ENCODE measurements around the gene HDAC3. TPM values are rescaled to one million over a fixed set of nuclear protein-coding genes. Genes with fewer than 3 reads are reported as not detected.

The HDAC3 gene
- total RNA-seq, 2 donors from 2014 or later, result 21.1 to 29.8 TPM

Other genes with a start within 250 kb of the HDAC3 start
- gene PCDHGB4, start 249.2 kb downstream of the HDAC3 start, total RNA-seq, result 1 to 10 TPM; 4.4 to 4.5 TPM
- 1 to 10 TPM; 2.9 to 3.7 TPM for gene PCDHGA8, start 244.2 kb downstream of the HDAC3 start, total RNA-seq
- gene PCDHGB5, start 238.9 kb downstream of the HDAC3 start, total RNA-seq, result 1 to 10 TPM; 6.4 to 7.7 TPM
- gene PCDHGA9, start 234.1 kb downstream of the HDAC3 start, total RNA-seq, result 1 to 10 TPM; 3.6 to 4.0 TPM
- gene PCDHGB6, start 228.8 kb downstream of the HDAC3 start, total RNA-seq, result 1 to 10 TPM; 4.9 to 5.2 TPM
- 1 to 10 TPM; 3.3 to 4.6 TPM for gene PCDHGA10, start 223.9 kb downstream of the HDAC3 start, total RNA-seq
- 1 to 10 TPM; 7.6 to 8.8 TPM for gene PCDHGB7, start 219.2 kb downstream of the HDAC3 start, total RNA-seq
- 1 to 10 TPM; 3.2 to 3.5 TPM for gene PCDHGA11, start 215.8 kb downstream of the HDAC3 start, total RNA-seq
- gene PCDHGA12, start 206.3 kb downstream of the HDAC3 start, total RNA-seq, result 1 to 10 TPM; 4.5 to 6.5 TPM
- gene PCDHGC3, start 160.9 kb downstream of the HDAC3 start, total RNA-seq, result 10 to 100 TPM; 33.7 to 39.1 TPM
- 1 to 10 TPM; 1.4 to 1.7 TPM for gene PCDHGC4, start 151.8 kb downstream of the HDAC3 start, total RNA-seq
- 1 to 10 TPM in 1 of 2 donors, under 1 TPM in 1; 0.97 to 1.7 TPM for gene PCDHGC5, start 147.8 kb downstream of the HDAC3 start, total RNA-seq
- gene DIAPH1, start 17.8 kb downstream of the HDAC3 start, total RNA-seq, result 10 to 100 TPM; 25.9 to 39.4 TPM
- 1 to 10 TPM; 1.4 to 1.6 TPM for gene RELL2, start 148 bp upstream of the HDAC3 start, total RNA-seq
- 1 to 10 TPM; 6.1 to 7.3 TPM for gene FCHSD1, start 14.6 kb upstream of the HDAC3 start, total RNA-seq
- gene ARAP3, start 45.4 kb upstream of the HDAC3 start, total RNA-seq, result 10 to 100 TPM; 10.1 to 18.7 TPM
- gene PCDH1, start 241.6 kb upstream of the HDAC3 start, total RNA-seq, result 10 to 100 TPM; 20.7 to 36.0 TPM

Measured in left cardiac atrium (tissue), 2 donors.